Measurements from ENCODE around the gene ARAP1.

- TF ChIP-seq CTCF (IDR thresholded peaks at IDR 0.05 in 4 of 5, conservative IDR thresholded peaks at IDR 0.05 in 1 of 5) (no peak), POLR2A (IDR thresholded peaks at IDR 0.05) (no peak)
Observed at GRCh38 chr11:72653649-72654048, 98.6 kb downstream of the ARAP1 start.

All from gastrocnemius medialis (tissue), 4 donors.